HG03439 (cell line): ENCODE results near the gene COQ2.
"Not testable (repeated sequence)": the region's sequence is repeated elsewhere in the genome, so short reads cannot be mapped to it uniquely, and the experiment has no call there.

ENCODE experiments used
- ATAC-seq: cut with Tn5 transposase; IDR thresholded peaks from one replicate; pipeline ENCODE4 v1.9.1; 2021; ENCODE audit warnings: mild to moderate bottlenecking, moderate library complexity; ENCODE audit not compliant: unreplicated experiment

Gene COQ2

DNA sequence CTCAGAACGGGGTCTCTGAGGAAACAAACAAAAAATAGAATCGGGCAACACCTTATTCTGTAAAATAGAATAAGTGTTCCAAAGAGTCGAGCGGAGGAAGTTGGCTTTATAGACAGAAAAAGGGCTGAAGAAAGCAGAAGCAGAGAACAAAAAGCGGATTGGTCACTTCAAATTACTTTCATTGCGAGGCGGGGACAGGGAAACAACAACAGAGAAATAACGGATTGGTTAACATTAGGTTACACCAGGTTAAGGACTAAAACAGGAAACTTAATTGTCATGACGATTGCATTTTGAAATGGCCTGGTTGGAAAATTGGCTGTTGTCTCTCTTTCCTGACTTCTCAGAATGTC lies 433 bp upstream of the COQ2 start:
- no peak for ATAC-seq

DNA sequence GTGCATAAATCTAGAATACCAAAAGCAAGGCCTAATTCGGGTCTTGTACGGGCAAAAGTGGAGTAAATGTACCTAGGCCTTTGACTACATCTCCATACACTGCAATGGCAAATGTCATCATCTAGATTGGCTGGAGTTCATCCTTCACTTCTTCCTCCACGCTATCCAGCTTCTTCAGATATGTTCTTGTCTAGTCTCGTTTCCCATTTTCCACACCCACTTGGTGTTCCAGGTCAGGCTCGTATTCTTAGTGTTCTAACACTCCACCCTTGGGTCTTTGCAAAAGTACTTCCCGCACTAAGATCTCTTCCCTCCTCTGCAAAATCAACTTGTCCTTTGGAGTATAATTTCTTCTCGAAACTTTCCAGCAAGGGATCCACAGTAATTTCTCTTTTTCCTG lies 1.4 kb downstream of the COQ2 start:
- no peak for ATAC-seq

DNA sequence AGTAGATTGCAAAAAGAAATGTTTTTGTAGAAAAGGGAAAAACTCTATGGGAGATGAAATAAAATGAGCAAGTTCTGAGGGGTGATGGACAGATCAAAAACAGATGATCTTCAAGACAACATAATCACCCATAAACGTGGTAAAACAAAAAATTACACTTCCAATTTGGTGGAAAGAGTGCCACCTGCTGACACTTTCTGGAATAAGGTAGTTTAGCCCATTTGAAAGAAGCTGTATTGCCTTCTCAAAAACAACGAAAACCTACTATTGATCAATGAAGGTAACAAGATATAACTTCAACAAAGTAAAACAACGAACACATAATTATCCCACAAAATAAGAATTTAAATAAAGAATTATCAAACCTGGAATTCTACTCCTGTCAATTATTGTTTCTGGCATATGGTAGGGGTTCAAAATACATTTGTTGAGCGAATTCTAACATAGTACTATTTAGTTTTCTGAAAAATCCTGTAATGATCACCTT lies 2.5 kb downstream of the COQ2 start:
- ATAC-seq = no peak

DNA sequence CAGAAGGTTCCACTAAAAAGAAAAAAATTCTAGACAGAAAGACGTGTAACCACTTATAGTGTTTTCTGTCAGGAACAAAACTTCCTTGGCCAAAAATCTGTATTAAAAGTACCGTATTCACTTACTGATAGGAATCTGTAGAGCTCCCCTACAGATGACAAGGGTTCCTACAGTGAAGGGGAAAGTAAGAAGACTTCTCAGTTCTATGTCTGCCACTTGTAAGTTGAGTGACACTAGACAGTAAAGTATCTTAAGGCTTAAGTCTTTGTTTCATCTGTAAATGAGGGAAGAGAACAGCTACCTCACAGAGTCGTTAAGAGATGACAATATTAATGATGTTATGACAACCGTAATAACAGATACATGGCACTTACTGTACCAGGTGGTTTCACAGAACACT lies 3.3 kb downstream of the COQ2 start:
- ATAC-seq = no peak

DNA sequence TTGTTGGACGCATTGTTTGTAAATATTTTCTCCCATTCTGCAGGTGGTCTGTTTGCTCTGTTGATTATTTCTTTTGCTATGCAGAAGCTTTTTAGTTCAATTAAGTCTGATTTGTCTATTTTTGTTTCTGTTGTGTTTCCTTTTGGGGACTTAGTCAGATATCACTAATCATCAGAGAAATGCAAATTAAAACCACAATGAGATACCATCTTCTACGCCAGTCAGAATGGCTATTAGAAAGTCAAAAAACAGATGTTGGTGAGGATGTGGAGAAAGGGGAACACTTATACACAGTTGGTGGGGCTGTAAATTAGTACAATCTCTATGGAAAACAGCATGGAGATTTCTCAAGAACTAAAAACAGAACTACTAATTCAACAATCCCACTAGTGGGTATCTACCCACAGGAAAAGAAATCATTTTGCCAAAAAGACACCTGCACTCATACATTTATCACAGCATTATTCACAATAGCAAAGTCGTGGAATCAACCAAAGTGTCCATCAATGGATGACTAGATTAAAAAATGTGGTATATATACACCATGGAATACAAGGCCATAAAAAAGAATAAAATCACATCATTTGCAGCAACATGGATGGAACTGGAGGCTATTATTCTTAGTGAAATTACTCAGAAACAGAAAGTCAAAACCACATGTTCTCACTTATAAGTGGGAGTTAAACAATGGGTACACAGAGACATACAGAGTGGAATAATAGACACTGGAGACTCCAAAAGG lies 8.1 kb downstream of the COQ2 start:
- ATAC-seq = peak; percentile 79

DNA sequence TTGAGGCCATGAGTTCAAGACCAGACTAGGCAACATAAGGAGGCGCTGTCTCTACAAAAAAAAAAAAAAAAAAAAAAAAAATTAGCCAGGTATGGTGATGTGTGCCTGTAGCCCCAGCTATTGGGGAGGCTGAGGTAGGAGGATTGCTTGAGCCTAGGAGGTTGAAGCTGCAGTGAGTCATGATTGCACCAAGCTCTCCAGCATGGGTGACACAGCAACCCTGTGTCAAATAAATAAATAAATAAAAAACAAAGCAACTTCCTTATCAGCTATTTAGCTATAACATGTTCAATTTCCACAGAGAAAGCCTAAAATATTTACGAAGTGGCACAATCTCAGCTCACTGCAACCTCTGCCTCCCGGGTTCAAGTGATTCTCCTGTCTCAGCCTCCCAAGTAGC lies 10.7 kb downstream of the COQ2 start:
- ATAC-seq = not testable (repeated sequence)

DNA sequence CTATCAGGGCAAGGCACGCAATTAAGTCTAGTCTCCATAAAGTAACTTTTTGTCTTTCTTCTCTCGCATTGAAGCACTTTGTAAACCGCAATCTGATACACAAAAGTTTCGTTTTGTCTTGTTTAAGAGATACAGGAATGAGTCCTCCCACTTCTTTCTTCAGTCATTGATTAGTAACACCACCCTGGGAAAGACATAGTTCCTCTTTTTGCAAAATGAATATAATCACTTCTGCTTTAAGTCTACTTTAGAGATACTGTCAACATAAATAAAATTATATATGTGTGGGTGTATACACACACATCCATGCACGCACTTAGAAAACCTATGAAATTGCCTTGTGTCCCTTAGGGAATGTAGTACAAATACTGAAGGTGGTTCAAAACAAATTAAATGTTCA lies 11.7 kb downstream of the COQ2 start:
- peak; percentile 83 for ATAC-seq

DNA sequence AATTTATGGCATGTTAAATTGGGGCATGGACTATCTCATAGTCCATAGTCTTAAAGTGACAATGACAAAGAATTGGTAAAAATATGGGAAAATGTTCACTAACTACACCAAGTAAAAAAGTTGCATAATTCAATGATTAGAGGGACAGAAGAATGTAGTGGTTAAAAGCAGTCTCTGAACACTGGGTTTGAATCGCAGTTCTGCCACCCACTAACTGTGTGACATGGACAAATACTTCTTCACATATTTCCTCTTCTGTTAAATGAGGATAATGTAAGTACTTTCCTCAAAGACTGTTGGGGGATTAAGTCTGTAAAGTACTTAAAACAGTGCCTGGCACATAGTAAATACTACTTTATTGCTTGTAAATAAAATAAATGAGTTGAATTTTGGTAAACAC lies 15.3 kb downstream of the COQ2 start:
- no peak for ATAC-seq

DNA sequence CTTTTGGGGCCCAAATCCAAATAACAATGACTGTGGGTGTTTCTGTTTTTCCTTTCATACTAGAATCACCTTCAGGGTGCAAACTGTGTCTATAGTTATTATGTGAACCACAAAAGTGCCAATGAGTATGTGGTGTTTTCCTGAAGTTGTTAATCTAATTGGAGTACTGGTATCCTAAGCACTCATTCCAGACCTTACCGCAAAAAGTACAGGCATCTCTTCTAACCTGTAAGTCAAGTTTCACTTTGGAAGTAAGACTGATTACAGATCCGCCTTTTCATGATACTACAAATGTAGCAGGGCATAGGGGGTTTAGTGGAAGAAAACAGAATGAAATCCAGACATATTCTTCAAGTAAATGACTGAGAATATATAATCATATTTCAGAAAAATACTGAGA lies 16.1 kb downstream of the COQ2 start:
- no peak for ATAC-seq

DNA sequence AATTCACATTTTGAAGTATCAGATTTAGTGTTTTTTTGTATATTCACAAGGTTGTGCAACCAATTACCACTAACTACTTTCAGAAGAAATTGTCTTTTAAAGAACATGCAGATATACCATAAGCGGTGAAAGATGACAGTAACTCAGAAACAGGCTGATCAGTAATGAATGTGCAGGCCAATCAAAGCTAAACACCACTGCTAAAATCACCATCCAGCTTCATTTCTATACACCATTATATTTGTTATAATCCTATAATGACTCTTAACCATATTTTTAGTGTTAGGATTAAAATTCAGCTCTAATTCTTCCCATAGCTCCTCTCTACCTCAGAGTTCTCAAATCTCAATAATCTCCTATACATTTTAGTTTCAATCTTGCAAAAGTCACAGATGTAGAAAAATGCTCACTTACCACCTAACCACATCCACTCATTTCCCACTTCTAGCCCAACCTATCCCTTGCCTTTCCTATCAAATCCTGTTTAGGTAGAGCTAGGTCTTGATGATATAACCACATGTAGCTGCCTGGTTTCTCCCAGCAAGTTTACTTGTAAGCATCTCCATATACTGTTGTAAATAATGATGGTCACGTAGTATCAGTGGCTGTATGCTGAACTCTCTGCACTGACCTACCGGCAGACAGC lies 16.6 kb downstream of the COQ2 start:
- no peak for ATAC-seq

DNA sequence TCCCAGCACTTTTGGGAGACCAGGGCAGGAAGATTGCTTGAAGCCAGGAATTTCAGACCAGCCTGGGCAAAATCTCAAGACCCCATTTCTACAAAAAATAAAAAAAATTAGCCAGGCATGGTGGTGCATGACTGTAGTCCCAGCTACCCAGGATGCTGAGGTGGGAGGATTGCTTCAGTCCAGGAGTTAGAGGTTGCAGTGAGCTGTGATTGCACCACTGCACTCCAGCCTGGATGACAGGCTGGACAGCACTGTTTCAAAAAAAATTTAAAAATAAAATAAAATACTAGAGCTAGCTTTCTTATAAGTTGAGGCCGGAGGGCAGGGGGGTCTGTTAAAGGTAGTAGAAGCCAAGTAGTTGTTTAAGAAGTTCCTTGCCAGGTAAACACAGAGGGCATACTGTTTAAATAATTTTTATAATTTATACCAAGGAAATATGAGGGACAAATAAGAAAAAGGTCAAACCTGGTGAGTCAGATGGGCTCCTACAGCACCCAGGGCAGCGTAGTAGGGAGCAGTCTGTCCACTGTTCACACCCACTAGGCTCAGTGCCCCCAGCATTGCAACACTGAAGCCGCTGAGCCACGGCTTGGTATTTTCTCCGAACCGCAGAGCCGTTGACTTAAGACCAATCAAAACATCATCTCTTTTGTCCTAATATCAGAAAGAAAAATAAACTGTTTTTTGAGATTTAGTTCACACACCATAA lies 17.3 kb downstream of the COQ2 start:
- no peak for ATAC-seq

DNA sequence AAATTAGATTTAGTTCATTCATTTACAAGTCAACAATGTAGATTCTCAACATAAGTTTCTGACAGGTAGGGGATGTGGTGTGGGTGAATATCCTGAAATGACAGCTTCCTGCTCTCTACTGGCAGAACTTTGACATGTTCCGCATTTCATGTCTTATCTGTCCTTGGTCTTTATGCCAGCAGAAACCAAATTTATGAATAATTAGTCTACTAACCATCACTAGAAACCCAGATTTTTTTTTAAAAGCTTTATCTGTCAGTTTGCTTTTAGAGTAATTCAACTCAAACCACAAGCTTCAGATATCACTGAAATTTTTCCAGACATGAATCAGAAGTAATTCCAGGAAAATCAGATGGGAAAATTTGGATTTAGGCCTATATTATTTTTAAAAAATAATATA lies 17.9 kb downstream of the COQ2 start:
- ATAC-seq = no peak

DNA sequence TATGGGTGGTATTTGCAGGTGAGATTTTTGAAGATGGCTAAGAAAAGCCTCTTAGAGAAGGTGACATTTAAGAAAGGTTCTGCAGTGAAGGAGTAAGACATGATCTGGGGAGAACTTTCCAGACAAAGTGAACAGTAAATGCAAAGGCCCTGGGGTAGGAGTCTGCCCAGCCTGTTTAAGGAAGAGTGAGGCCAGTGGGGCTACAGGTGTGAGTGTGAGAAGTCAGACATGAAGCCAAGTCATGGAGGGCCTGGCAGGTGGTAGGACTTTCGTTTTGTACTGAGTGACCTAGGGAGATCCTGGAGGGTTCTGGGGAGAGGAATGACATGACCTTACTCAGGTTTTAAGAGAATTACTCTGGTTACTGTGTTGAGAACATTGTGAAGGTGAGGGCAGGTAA lies 21.5 kb downstream of the COQ2 start:
- ATAC-seq = no peak

DNA sequence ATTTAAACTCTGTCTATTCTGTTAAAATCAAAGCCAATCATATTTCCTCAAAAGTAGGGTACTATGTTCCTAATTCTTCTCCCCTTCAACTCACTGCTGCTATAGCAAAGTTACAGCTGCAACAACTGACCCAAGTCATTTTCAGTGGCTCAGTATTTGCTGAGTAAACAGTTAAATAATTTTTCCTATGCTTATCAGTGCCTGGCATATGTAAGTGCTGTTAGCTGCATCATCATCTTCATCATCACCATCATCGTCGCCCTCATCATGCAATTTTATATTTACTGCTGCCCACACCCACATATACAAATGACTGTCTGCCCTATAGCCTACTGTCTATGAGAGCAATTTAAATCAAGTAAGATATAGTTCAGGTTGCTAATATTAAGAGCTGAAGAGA lies 21.9 kb downstream of the COQ2 start:
- ATAC-seq = no peak

DNA sequence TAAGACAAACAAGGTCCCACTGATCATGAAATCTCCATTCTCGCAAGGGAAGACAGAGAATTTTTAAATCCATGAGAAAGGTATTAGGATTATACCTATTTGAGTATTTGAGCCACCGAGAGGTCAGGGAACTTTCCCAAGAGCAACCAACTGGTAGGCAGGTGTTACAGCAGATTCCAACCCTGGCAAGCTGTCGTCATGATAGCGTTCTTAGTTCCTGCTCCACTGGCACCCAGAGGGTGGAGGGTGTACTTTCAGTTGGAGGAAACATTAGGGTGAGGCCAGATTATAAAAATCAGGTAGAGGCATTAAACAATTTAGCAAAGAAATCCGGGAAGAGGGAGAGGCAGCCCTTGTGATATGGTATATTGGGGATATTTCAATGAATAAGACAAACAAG lies 23.3 kb downstream of the COQ2 start:
- ATAC-seq = no peak

DNA sequence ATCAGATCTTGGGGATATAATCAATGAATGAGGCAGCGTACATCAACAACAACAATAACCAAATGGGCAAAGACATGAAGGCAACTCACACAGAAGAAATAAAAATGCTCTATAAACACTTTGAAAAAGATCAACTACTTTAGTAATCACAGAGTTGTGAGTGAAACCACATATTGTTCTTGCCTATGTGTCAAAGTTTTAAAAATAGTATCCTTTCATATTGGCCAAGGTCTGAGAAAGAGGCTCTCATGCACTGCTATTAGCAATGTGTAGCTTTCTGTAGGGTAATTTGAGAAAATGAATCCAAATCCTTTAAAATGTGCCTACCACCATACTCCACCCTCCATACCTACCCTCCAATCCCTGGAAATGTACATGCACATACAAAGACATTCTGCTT lies 25.0 kb downstream of the COQ2 start:
- no peak for ATAC-seq

DNA sequence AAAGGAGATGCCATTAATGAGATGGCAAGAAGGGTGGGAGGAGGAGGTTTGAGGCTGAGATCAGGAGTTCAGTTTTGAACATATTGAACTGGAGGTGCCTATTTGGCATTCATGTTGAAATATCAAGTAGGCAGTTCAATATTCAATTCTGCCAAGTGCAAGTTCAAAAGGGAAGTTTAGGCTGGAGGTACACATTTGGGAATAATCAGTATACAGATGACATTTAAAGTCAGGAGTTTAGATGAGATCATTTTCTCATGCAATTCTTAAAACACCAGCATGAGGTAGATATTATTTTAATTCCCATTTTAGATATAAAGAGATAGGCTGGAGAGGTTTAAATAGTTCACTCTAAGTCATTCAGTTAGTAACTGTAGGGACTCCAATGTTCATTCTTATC lies 26.1 kb downstream of the COQ2 start:
- no peak for ATAC-seq

DNA sequence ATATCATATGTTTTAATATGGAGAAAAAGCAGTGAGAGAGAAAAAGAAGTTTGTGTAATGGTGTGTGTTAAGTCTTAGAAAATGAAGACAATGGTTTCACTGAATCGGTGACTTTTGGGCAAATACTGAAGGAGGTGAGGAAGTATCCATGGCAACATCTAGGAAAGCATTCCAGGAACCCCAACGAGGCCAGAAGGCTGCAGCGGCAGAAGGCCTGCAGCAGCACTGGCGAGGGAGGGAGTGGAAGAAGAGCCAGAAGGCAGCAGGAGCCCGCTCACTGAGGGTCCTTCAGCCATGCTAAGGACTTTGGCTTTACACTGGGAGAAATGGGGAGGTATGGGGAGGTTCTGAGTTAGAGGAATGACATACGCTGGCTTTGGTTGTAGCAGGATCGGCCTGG lies 26.8 kb downstream of the COQ2 start:
- ATAC-seq = no peak

DNA sequence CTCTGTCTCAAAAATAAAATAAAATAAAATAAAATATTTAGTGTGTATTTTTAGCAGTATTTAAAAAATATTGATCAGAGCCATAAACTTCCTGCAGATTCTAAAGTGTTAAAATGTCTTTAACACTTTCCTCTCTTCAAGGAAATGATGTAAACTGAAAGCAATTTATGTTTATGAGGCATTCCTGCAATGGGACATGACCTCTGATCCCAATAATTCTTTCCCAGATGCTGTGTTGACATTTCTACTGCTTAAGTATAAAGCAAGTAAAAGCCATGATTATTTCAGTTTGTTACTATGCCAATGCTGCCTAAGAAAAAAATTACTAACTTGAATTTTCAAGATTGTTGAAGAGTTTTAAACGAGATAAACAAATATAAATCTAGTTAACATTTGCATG lies 29.0 kb downstream of the COQ2 start:
- ATAC-seq = no peak

DNA sequence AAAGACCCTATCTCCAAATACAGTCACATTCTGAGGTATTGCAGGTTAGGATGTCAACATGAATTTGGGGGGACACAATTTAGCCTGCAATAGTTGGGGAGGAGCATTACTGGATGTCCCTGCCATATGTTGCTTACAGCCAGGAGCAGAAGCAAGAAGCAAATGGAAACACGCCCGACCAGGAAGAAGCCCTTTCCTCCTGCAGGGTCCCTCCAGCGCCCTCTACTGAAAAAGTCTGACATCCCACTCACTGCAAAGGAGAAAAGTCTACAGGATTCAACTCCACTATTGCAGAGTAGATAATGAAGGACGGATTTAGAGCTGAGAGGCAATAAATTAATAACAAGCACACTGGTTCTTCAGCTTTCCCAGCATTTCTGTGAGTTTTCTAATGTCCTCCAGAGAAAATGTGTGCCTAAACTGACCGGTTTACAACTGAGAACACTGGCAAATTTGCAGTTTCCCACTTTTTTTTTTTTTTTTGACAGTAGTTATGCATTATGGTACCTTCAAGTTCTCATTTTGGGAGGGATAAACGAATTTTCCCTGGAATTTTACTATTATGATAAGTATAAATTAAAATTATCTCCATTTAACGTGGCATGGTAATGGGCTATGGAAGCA lies 31.7 kb downstream of the COQ2 start:
- peak; percentile 58 for ATAC-seq

DNA sequence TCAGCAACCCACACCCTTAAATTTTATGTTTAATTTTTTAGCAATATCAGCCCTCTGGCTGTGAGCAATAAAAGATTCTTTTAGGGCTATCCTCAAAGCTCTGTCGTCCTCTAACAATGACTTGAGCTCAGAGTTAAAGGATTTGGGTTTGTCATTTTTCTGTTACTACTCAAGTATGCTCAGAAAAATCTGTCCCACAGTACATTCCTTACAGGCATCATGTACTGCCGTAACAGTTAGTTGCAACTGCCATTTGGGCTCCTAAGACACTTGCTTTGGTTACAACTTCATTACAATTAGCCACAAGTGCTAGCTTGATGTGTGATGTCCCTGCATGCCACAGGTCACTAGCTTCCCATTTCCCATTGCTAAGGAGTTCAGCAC lies 33.2 kb downstream of the COQ2 start:
- no peak for ATAC-seq
